HG03469 (cell line): Measurements from ENCODE around the gene HRCT1.

Experiments used
- ATAC-seq: cut with Tn5 transposase; IDR thresholded peaks from one replicate; pipeline ENCODE4 v1.9.1; 2021; ENCODE audit warnings: mild to moderate bottlenecking, moderate library complexity, moderate number of reproducible peaks; ENCODE audit not compliant: unreplicated experiment

HRCT1 gene

GRCh38 chr9:35939679-35940250, 33.8 kb downstream of the HRCT1 start:
- no peak for ATAC-seq

- no peak for ATAC-seq
Observed at GRCh38 chr9:35940458-35941407, 34.7 kb downstream of the HRCT1 start.

- ATAC-seq: no peak
Observed at GRCh38 chr9:35942286-35942685, 36.3 kb downstream of the HRCT1 start.

GRCh38 chr9:35944173-35944572, 38.2 kb downstream of the HRCT1 start:
- ATAC-seq: no peak

- no peak for ATAC-seq
Observed at GRCh38 chr9:35944841-35945240, 38.8 kb downstream of the HRCT1 start.

GRCh38 chr9:35945341-35946018, 39.5 kb downstream of the HRCT1 start:
- no peak for ATAC-seq

DNA sequence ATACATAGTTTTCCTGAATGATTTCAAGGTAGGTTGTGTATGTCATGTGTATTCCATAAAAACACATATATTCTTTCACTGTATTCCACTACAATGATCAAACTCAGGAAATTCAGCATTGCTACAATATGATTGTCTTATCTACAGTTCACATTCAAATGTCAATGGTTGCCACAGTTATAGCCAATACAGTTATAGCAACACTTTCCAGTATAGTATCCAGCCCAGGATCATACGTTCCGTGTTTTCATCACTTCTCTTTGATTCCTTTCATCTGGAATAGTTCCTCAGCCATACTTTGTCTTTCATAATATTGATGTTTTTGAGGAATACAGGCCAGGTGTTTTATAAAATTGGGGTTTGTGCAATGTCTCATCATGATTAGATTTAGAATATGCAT, 42.4 kb downstream of the HRCT1 start:
- no peak for ATAC-seq

GRCh38 chr9:35948901-35949318, 42.9 kb downstream of the HRCT1 start:
- no peak for ATAC-seq

- no peak for ATAC-seq
Observed at GRCh38 chr9:35951736-35952135, 45.7 kb downstream of the HRCT1 start.

- ATAC-seq: no peak
Observed at GRCh38 chr9:35952526-35953191, 46.7 kb downstream of the HRCT1 start.

DNA sequence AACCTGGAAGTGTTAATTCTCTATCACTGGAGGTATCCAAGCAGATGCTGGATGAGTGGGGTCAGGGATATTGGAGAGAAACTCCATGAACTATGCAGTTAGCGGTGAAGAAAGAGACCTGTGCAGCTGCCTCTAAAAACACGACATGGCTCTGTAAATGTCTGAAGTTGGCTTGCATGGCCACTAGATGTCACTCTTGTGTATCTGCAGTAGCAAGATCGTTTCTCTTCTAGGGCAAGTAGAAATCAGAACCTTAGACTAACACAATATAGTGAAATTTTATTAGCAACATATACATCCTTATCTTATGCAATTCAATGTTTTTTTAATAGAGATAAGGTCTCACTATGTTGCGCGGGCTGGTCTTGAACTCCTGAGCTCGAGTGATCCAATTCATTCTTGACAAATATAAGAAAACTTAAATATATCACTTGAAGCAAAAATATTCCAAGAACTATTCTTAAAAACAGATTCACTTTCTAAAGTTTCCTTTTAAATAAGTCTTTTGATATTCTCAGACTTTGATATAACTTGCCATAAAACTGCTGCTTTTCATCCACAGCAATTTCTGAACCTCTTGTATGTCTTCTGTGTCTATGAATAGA, 49.0 kb downstream of the HRCT1 start:
- no peak for ATAC-seq

GRCh38 chr9:35956651-35957050, 50.6 kb downstream of the HRCT1 start:
- ATAC-seq: no peak
